Stimulated activated CD4-positive, alpha-beta T cell treated with anti-CD3 and anti-CD28 coated beads, TNF-alpha, amount 100 ng/mL, for 1 hour (primary cell): Measurements from ENCODE around the gene SORBS1.

Experiments used
- DNase-seq, 3 donors: peaks; one replicate each; pipeline ENCODE4 v3.0.0-alpha.2; 2020; ENCODE audit warnings: low read depth in 3 of 3, low spot score in 1 of 3

The SORBS1 gene

DNA sequence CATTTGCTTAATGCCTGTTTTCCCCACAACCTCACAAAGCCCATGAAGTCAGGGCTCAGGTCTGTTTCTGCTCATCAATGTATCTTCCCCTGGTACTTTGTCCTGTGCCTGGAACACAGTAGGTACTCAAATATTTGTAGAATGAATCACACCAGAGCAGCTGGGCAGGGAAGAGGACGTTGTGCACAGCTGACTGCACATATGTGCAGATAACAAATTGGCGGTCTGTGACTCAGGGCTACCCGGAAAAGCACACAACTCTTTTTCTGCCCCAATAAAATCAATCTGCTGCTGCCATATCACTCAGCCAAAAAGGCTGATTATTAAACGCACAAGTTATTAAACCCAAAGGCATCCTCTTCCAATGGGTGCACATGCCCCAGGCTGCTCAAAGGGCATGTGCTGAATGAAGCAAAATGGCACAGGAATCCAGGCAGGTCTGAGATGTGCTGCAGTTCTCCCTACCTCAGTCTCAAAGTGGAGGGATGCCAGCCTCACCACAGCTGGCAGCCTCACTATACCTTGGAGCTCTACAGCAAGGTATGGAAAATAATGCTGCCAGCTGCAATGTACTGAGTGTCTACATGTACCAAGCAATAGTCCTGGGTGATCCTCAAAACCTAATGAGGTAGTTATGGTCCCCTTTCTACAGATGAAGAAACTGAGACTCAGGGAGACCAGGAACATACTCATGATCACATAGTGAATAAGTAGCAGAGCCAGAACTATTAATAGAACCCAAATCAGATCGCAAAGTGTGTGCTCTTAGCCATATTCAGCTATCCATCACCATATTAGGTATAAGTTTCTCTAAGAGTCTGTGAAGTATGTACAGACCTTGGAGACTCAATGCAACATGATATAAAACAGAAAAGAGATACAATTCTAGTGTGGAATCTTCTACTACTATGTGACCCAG, 43.4 kb downstream of the SORBS1 start:
- DNase-seq = no peak

DNA sequence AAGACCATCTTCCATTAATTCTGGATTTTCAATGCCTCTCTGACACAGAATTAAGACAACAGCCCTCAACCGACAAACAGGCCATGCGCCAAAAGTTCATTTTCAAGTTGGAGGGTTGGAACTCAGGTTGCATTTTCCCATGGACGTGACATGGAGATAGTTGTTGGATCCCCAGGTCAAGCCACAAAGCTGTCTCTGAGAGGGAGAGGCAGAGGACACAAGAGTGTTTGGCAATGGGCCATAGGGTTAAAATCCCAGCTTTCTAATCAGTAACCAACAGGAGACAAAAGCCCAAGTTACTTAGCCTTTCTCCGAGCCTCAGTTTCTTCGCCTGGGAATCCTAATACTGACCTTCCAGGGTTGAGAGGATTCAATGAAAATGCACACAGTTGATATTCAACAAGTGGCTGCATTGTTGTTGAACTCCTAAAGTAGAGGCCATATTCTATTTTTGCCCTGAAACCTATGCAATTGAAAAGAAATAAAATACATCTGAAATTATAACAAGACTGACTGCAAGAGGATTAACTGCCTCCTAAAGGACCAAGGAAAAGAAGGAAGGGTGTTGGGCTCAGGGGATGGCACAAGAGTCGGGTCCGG, 44.3 kb downstream of the SORBS1 start:
- DNase-seq = no peak

DNA sequence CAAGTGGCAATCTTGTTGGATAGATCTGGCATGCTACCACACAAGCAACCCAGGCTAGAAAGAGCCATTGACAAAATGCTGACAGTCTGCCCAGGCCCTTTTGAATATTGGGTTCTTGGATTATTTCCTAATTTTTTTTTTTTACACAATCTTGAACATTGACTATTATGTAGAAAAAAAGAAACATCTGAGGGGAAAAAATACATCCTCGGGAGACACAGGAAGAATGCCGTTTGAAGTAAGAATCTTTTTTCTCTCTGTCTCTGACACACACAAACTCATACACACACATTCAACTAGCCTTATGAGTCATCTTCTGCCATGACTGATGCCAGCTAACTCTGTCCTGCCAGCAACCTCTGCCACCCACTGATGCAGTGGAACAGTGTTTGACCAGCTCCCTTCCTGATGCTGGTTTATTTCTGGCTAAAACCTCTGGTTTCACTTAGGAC, 47.2 kb downstream of the SORBS1 start:
- no peak for DNase-seq

DNA sequence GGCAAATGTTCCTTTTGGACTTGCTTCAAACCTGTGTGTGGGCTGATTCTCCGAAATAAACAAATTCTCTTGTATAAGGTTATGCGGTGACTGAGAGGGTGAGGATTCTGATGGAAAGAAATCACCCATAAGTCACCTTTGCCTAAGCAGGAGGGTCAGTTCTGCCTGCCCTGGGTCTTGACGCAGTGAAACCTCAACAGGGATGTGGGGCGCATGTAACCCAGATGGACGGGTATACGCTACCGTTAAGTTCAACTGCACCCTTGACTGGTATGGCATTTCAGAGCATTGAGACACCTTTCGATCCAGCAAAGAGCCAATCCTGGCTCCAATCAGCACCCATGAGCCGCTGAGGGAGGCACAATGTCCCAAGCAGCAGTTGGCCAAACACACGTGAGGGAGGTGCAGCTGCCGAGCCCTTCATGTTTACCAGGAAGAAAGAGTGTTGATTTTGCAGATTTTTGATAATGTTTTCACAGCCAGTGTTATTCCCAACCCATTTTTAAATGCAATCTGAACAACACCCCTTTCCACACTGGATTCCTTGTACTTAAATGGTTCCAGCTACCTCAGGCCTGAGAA, 48.1 kb downstream of the SORBS1 start:
- DNase-seq = no peak

DNA sequence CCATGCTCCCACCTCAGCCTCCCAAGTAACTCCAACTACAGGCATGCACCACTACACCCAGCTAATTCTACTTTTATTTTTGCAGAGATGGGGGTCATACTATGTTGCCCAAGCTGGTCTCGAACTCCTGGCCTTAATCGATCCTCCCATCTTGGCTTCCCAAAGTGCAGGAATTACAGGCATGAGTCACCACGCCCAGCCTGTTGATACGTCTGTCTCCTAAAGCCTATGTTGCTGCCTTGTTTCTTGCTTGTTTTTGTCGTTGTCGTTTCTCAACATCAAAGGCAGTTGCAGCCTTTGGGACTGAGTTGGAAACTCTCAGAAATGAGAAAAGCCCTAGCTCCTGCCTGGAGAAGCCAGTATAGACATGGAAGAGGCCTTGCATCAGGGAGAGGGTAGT, 49.9 kb downstream of the SORBS1 start:
- DNase-seq = no peak

DNA sequence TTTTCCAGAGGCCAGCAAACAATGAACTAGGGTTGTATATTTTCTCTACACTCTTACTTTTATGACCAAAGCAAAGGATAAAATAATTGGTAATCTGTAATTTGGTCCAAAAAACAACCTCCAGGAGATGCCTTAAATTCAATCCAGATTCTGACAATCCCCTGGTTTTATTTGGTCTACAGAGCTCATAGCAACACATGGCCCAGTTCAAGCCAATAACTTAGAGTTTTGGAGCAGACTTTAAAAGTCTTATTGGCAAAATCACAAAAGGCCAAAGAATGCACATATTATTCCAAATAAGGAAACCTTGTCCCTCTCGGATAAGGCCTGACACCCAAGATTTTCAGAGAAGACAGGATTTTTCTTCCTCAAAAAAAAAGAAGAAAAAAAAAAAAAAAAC, 51.9 kb downstream of the SORBS1 start:
- no peak for DNase-seq

DNA sequence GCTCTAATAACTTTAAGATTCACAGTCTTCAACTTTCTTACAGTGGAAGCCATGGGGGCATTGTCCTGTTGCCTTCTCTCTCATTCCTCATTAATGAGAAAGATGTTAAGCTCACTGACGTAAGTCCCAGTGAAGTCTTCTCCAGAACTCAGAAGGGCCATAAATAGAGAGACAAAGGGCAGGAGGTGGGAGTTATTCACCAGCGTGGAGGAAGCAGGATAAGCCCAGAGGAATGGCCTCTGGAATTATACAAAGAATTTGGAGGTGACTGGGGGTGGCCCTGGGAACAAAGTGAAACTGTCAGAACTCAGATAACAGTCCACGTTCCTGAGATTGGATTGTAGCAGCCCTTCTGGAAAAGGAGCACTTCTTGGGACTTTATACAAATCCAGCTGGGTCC, 52.4 kb downstream of the SORBS1 start:
- no peak for DNase-seq

DNA sequence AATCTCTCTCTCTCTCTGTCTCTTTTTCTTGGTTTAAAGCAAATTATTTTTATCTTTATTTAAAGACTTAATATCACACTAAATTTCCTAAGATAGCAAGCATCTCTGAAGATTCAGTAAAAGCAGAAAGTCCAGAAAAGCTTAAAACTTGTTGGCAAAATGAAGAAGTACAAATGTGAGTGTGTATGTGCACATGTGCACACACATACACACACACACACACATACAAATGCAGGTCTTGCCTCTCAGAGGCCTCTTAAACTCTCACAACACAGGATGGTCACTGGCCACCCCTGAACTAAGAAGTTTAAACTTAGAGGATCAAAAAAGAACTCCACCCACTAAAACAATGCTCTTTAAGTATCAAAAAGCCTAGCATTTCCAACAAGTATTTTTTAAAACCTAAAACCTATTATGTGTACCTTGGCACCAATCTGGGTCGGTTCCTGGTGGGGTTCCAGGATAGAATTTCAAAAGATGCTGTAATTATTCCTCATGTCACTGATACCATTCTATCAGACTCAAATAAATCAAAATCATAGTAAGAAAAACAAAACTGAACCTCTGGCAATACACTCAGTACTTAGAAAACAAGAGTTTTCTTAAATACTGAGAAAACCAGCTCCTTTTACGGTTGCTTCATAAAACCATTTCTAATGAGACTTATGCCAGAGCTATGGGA, 55.0 kb downstream of the SORBS1 start:
- DNase-seq = no peak

DNA sequence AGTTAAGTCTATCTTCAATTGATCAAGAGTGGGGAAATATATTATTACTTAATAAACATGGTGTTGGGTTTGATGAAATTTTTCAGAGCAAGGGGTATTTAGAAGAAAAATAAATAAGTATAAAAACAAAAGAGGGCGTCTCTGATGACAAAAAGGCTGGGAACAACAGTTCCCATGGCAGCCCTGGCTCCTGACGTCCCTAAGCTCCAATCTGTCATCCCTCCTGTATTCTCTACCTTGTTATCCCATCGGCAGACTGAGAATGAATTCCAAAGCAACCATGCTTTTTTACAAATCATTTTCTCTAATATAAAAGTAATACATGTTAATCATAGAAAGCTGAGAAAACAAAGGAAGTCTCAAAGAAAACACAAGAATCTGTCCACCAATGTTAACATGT, 55.5 kb downstream of the SORBS1 start:
- DNase-seq = no peak

DNA sequence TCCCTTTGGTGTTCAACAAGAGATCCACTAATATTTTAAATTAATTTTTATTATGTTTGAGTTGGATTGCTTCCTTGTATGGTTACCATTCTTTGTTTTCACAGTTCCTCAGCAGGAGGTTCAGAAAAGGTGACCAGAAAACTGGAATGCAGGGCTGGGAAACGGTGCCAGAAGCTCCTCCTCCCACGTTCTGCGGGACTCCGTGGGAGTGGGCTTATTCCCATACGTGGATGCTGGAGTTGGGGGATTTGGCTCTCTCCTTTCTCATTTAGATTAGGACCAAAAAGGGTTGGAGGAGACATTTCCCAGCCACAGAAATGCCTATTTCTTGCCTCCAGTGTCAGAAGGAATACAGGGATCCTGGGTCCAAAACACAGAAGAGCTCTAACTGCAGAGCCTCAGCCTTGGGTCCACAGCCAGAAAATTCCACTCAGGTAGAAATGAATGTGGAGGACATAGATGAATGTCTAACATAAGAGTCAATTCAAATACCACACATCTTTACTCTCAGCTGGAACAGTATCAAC, 56.0 kb downstream of the SORBS1 start:
- no peak for DNase-seq

DNA sequence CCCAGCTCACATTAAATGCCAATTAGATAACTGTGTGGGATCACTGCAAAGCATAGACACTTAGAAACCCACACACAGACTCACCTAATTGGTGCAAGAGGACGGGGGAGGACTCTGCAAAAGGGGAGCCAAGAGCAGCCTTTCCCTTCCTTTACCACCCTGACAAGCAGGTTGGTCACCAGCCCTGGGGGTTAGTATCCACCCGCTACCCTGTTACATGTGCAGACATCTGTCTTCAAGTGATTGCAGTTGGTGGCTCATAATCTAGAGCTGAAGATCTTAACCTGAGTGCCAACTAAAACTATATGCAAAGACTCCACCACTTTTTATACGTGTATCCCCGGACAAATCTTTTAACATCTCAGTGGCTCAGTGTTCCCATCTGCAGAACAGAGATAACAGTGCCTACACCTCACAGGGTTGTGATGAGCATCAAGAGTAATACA, 56.9 kb downstream of the SORBS1 start:
- no peak for DNase-seq

DNA sequence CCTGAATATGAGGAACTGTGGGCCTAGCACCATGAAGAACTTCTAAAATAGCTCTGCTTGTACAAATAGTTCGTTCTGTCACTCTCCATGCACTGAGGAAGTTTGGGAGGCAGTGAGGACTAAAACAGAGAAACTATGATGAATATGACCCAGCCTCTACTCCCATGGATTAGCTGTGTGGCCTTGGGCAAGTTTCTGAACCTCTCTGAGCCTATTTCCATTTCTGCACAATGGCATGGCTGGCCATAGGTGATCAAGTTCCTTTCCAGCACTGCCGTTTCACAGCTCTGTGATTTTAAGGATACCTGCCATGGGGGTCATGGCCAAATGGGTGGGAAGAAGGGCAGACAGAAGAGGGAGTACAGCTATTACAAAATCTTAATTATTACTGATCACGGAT, 57.6 kb downstream of the SORBS1 start:
- DNase-seq = no peak

DNA sequence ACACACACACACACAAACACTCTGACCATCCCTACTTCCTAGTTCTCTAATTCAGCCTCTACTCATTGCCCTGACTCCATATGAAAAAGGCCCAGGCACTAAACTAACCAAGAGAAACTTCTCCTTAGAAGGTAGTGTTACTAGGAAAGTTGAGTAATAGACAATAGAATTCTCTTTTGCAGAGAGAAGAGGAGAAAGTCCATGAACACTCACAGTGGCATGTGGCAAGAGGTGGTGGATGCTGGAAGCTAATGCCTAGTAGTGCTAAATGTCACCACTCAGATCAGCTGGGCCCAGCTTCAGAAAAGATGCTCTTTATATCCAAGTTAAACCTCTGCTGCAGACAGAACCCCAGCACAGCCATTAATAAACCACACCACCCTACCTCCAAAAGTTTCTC, 58.2 kb downstream of the SORBS1 start:
- no peak for DNase-seq

DNA sequence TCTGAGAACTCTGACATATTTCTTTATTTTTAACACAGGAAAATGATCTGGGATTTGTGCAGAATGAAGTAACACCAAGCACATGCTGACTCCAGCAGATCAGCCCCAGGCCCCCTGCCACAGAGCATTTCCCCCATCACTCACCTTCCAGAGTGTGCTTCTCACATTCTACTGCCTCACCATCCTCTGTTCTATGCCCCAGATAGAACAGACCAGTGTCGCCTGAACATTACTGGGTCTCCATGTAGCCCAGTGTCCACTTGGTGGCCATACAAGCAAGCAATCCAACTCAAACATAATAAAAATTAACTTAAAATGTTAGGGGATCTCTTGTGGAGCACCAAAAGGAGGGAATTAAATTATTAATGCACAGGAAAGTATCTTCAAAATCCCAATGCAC, 58.8 kb downstream of the SORBS1 start:
- DNase-seq = no peak

DNA sequence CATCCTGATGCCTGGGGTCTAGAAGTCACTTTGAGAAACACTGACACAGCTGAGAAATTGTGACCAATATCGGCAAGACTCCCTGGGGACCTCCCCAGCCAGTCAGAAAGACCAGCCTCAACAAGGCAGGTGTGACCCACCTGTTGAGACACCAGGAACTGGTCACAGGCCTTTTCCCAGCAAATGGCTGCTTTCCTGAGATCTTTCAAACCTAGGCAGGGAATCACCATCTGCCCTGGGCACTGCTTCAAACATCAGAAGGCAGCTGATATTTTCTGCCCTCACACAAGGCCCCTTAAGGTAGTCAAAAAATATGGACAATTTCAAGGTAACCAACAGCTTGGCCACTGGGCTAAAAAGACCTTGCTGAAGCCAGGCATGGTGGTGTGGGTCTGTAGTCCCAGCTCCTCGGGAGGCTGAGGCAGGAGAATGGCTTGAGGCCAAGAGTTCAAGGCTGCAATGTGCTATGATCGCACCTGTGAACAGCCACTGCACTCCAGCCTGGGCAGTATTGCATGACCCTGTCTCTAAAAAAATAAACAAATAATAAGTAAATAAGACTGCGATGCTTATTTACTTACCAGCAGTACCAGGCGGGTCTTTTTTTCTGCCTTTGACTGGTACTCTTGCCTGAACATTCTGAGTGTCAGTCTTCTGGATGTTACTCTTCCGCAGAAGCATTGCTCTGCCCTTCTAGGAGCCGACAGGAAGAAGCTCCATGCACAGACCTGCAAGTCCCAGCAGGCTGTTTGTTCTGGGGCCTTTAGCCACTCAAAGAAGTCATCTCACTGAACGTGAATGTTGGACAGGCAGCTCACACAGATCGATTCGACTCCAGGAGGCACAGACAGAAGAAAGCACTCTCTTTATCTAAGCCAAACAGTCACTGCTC, 59.7 kb downstream of the SORBS1 start:
- DNase-seq = no peak

DNA sequence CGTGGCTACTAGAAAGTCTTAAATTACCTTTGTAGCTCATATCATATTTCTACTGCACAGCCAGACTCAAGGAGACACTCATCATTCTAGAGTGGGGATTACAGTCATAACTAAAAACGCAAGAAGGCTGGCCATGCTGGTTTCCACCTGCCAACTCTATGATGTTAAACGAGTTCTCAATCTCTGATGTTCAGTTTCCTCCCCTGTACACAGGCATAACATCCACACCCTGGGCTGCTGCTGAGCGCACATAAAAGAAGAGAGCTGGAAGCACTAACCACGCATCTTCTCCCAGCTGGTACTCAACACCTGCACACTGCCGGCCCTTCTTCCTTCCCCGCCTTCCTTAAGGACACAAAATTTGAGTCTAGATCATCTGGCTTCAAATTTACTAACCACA, 60.5 kb downstream of the SORBS1 start:
- DNase-seq = no peak

DNA sequence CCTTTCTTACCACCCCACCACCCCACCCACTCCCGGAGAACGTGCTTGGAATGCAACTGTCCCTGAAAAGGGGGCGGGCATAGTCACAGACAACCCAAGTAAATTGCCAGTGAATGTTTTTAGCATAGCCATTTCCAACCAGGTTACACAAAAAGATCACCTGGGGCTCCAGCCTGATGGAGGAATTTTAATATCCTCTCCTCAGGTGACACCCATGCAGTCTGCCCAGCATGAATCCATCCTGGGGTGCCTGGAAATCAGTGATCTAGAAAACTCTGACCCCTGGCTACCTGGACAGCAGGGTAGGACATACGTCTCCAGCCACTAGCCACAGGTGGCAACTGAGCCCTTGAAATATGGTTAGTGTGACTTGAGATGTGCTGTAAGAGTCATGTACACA, 61.1 kb downstream of the SORBS1 start:
- no peak for DNase-seq

DNA sequence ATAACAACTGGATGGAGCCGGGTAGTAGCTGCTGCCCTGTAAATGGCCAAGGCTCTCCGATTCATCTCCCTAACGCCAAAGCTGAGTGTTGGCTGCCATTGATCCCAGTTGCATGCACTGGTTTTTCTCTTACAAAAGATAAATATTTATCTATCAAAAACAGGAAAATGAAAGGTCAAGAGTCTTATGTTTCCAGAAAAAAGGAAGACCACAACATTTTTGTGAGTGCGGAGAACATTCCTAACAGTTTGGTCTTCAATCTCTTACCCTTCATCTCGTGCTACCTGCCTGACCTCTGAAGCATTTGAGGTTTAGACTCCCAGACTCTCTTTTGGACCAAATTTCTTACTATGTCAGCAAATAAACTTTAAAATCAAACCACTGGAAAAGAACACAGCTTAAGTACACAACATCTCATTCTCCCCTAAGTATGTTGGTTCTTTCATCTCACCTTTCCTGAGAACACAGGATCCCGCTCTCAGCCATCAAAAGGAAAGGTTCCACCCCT, 61.6 kb downstream of the SORBS1 start:
- no peak for DNase-seq

DNA sequence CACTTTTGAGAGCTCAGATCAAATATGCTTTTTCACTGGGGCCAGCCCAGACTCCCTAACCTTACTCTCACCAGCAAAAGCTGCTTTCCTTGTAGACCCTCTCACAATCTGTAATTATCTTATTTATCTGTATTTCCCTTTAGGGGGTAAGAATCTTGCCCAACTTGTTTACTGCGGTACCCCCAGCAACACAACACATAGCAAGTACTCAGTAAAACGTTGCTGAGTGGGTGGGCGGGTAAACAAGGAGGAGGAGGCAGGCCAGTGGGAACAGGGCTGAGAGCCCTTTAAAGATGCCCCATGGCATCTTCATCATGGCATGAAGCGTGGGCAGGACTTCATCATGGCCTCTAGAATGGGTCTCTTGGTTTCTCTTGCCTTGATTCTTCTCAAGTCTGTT, 64.2 kb downstream of the SORBS1 start:
- DNase-seq = no peak

DNA sequence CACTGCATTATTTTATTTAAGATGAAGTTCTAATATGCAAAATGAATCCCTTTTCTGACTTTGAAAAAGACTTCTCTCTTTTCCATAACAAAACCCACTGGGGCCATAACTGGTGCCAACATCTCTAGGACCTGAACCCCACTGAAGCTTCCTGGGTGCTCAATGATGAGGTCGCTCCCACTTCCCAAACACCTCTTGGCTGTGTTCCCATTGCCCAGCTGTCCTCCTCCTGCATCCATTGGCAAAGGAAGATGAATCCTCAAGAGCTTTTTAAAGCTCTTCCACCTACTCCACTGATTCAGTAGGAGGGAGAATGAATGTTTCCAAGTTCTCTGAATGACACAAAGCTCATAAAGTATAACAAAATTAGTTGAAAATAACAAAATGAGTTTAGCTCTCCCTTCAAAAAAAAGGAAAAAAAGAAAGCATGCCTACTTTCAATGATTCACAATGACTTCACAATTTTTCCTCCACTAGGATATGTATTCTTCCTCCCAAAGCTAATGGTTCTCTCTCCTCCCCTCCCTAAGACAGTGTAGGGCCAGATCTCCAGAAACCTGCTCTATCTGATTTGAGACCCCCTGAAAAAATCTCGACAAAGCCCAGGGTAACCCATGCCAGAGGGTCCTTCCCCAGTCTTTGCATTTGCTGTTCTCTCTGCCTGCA, 64.8 kb downstream of the SORBS1 start:
- DNase-seq = no peak
